HepG2 (cell line): ENCODE measurements around the gene NEAT1. TPM values are rescaled to one million over a fixed set of nuclear protein-coding genes. Genes with fewer than 3 reads are reported as not detected.

Source experiments
- ATF7-NPFF ChIP-seq: sonication (generic); formaldehyde crosslinking; IDR thresholded peaks from 2 replicates; pipeline ENCODE4 v1.8.1; 2023; ENCODE audit warnings: mild to moderate bottlenecking, low read depth, missing genetic modification reagents, moderate library complexity
- FOXA3 ChIP-seq: IDR thresholded peaks from 2 replicates; pipeline ENCODE4 v1.6.1; 2016; ENCODE audit warnings: missing genetic modification reagents, missing compliant biosample characterization
- HDAC2 ChIP-seq: sonication (generic); formaldehyde crosslinking; IDR thresholded peaks from 2 replicates; pipeline ENCODE4 v1.4.0; 2020; ENCODE audit warnings: missing genetic modification reagents
- HES4 ChIP-seq: sonication (generic); formaldehyde crosslinking; IDR thresholded peaks from 2 replicates; pipeline ENCODE4 v1.9.0; 2021; ENCODE audit warnings: mild to moderate bottlenecking, missing genetic modification reagents, borderline replicate concordance
- SRY ChIP-seq: sonication (generic); formaldehyde crosslinking; IDR thresholded peaks from 2 replicates; pipeline ENCODE4 v1.8.0; 2022; ENCODE audit warnings: mild to moderate bottlenecking, missing genetic modification reagents
- ZBTB26 ChIP-seq: IDR thresholded peaks from 2 replicates; pipeline ENCODE4 v1.6.1; 2016; ENCODE audit warnings: missing compliant biosample characterization, missing genetic modification reagents, borderline replicate concordance
- ZMAT5 ChIP-seq: sonication (generic); formaldehyde crosslinking; IDR thresholded peaks from 2 replicates; pipeline ENCODE4 v1.5.0; 2020; ENCODE audit warnings: mild to moderate bottlenecking, low read depth, missing genetic modification reagents, borderline replicate concordance
- ZNF737 ChIP-seq: sonication (generic); formaldehyde crosslinking; IDR thresholded peaks from 2 replicates; pipeline ENCODE4 v1.5.0; 2020; ENCODE audit warnings: missing genetic modification reagents, mild to moderate bottlenecking, borderline replicate concordance
- ZNF777 ChIP-seq: sonication (generic); formaldehyde crosslinking; IDR thresholded peaks from 2 replicates; pipeline ENCODE4 v1.4.0; 2020; ENCODE audit warnings: missing genetic modification reagents
- ZNF790 ChIP-seq: sonication (generic); formaldehyde crosslinking; IDR thresholded peaks from 2 replicates; pipeline ENCODE4 v1.8.0; 2022; ENCODE audit warnings: missing genetic modification reagents, mild to moderate bottlenecking, borderline replicate concordance
- polyA plus RNA-seq, 8 experiments: library from polyadenylated mRNA; depleted of rRNA in 3 of 8; stranded (reverse) in 7 of 8; unstranded in 1 of 8; fragments of >200 nt; fragmentation: Illumina TruSeq in 4 of 8; extraction: Trizol in 4 of 8; gene quantifications; 2 replicates each; pipeline versions ENCODE4 v1.2.1 to v1.2.3, GENCODE V29; 2011 to 2016; ENCODE audit warnings: low read depth in 4 of 8, missing spikeins in 1 of 8, mixed read lengths in 1 of 8; ENCODE audit not compliant: insufficient read depth in 1 of 8
- total RNA-seq, 5 experiments: library from RNA; depleted of rRNA; stranded (reverse); fragments of >200 nt; fragmentation: Illumina TruSeq; extraction: Trizol; gene quantifications; 2 replicates each; pipeline ENCODE4 v1.2.3, GENCODE V29; 2016; ENCODE audit warnings: low read depth in 1 of 5
- TF ChIP-seq, protein P1 (sequence below): IDR thresholded peaks from 2 replicates; pipeline ENCODE4 v1.4.0; 2020; ENCODE audit warnings: mild to moderate bottlenecking, missing genetic modification reagents
- TF ChIP-seq, protein P2 (sequence below): sonication (generic); formaldehyde crosslinking; IDR thresholded peaks from 2 replicates; pipeline ENCODE4 v1.4.0; 2020; ENCODE audit warnings: mild to moderate bottlenecking, missing genetic modification reagents
- TF ChIP-seq, protein P3 (sequence below): sonication (generic); formaldehyde crosslinking; IDR thresholded peaks from 2 replicates; pipeline ENCODE4 v1.4.0; 2020; ENCODE audit warnings: mild to moderate bottlenecking, missing genetic modification reagents
- TF ChIP-seq, protein P4 (sequence below): IDR thresholded peaks from 2 replicates; pipeline ENCODE4 v1.6.1; 2016

Gene NEAT1
- total and polyA plus RNA-seq, 2 of the 13 experiments (the other 11 are each of a cell fraction or from before 2014, with no cell fraction given): 20.5 to 41.2 TPM

- TF ChIP-seq, protein P1, sequence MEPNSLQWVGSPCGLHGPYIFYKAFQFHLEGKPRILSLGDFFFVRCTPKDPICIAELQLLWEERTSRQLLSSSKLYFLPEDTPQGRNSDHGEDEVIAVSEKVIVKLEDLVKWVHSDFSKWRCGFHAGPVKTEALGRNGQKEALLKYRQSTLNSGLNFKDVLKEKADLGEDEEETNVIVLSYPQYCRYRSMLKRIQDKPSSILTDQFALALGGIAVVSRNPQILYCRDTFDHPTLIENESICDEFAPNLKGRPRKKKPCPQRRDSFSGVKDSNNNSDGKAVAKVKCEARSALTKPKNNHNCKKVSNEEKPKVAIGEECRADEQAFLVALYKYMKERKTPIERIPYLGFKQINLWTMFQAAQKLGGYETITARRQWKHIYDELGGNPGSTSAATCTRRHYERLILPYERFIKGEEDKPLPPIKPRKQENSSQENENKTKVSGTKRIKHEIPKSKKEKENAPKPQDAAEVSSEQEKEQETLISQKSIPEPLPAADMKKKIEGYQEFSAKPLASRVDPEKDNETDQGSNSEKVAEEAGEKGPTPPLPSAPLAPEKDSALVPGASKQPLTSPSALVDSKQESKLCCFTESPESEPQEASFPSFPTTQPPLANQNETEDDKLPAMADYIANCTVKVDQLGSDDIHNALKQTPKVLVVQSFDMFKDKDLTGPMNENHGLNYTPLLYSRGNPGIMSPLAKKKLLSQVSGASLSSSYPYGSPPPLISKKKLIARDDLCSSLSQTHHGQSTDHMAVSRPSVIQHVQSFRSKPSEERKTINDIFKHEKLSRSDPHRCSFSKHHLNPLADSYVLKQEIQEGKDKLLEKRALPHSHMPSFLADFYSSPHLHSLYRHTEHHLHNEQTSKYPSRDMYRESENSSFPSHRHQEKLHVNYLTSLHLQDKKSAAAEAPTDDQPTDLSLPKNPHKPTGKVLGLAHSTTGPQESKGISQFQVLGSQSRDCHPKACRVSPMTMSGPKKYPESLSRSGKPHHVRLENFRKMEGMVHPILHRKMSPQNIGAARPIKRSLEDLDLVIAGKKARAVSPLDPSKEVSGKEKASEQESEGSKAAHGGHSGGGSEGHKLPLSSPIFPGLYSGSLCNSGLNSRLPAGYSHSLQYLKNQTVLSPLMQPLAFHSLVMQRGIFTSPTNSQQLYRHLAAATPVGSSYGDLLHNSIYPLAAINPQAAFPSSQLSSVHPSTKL (CRISPR knock-in tag): no peak
- TF ChIP-seq, protein P2, sequence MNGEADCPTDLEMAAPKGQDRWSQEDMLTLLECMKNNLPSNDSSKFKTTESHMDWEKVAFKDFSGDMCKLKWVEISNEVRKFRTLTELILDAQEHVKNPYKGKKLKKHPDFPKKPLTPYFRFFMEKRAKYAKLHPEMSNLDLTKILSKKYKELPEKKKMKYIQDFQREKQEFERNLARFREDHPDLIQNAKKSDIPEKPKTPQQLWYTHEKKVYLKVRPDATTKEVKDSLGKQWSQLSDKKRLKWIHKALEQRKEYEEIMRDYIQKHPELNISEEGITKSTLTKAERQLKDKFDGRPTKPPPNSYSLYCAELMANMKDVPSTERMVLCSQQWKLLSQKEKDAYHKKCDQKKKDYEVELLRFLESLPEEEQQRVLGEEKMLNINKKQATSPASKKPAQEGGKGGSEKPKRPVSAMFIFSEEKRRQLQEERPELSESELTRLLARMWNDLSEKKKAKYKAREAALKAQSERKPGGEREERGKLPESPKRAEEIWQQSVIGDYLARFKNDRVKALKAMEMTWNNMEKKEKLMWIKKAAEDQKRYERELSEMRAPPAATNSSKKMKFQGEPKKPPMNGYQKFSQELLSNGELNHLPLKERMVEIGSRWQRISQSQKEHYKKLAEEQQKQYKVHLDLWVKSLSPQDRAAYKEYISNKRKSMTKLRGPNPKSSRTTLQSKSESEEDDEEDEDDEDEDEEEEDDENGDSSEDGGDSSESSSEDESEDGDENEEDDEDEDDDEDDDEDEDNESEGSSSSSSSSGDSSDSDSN (CRISPR knock-in tag): peak; percentile 73; the same call in 1 of the 2 replicates
- TF ChIP-seq ATF7-NPFF (CRISPR knock-in tag) (no peak), HDAC2 (0 out of 2 replicates have a peak, but pooled peaks have one; percentile 13), ZNF737 (CRISPR knock-in tag) (0 out of 2 replicates have a peak, but pooled peaks have one; percentile 17), HES4 (CRISPR knock-in tag) (0 out of 2 replicates have a peak, but pooled peaks have one; percentile 29), ZNF790 (CRISPR knock-in tag) (no peak; the same call in 1 of the 2 replicates), FOXA3 (CRISPR knock-in tag) (no peak), ZBTB26 (no peak), SRY (no peak), ZMAT5 (CRISPR knock-in tag) (no peak), ZNF777 (no peak)
- TF ChIP-seq, protein P3, sequence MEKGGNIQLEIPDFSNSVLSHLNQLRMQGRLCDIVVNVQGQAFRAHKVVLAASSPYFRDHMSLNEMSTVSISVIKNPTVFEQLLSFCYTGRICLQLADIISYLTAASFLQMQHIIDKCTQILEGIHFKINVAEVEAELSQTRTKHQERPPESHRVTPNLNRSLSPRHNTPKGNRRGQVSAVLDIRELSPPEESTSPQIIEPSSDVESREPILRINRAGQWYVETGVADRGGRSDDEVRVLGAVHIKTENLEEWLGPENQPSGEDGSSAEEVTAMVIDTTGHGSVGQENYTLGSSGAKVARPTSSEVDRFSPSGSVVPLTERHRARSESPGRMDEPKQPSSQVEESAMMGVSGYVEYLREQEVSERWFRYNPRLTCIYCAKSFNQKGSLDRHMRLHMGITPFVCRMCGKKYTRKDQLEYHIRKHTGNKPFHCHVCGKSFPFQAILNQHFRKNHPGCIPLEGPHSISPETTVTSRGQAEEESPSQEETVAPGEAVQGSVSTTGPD: no peak
- TF ChIP-seq, protein P4, sequence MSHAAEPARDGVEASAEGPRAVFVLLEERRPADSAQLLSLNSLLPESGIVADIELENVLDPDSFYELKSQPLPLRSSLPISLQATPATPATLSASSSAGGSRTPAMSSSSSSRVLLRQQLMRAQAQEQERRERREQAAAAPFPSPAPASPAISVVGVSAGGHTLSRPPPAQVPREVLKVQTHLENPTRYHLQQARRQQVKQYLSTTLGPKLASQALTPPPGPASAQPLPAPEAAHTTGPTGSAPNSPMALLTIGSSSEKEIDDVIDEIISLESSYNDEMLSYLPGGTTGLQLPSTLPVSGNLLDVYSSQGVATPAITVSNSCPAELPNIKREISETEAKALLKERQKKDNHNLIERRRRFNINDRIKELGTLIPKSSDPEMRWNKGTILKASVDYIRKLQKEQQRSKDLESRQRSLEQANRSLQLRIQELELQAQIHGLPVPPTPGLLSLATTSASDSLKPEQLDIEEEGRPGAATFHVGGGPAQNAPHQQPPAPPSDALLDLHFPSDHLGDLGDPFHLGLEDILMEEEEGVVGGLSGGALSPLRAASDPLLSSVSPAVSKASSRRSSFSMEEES: no peak
These were observed 4.7 kb upstream of the NEAT1 start (continued) for GRCh38 chr11:65417702-65418430.
